ENCODE measurements around the gene SNRPE.
A peak's percentile ranks its signal among the peaks of the same experiment; 100 is the strongest.
"Not testable (repeated sequence)": the region's sequence is repeated elsewhere in the genome, so short reads cannot be mapped to it uniquely, and the experiment has no call there.

The SNRPE gene

GRCh38 chr1:203835476-203835875 is 25.9 kb upstream of the SNRPE start:
- TF ChIP-seq ZFX (IDR thresholded peaks at IDR 0.05) = no peak
- TF ChIP-seq CTCF (conservative IDR thresholded peaks at IDR 0.05) = peak; percentile 24
- no peak overlapping the region for H3K27ac ChIP-seq

- TF ChIP-seq CTCF (conservative IDR thresholded peaks at IDR 0.05) (no peak; the same call in 1 of the 2 replicates), ZFX (IDR thresholded peaks at IDR 0.05) (no peak)
Observed at GRCh38 chr1:203839081-203839480, 22.3 kb upstream of the SNRPE start.

GRCh38 chr1:203840208-203840808 is 21.1 kb upstream of the SNRPE start:
- TF ChIP-seq ZFX (IDR thresholded peaks at IDR 0.05) (no peak), CTCF (conservative IDR thresholded peaks at IDR 0.05) (no peak)
- no peak overlapping the region for H3K27ac ChIP-seq

More at GRCh38 chr1:203839081-203839480, 22.3 kb upstream of the SNRPE start:
- peak overlapping the region; percentile 66 for H3K27ac ChIP-seq

- TF ChIP-seq CTCF (conservative IDR thresholded peaks at IDR 0.05) (no peak), ZFX (IDR thresholded peaks at IDR 0.05) (no peak)
- no peak overlapping the region for H3K27ac ChIP-seq
Observed at GRCh38 chr1:203842559-203842876, 18.9 kb upstream of the SNRPE start.

DNA sequence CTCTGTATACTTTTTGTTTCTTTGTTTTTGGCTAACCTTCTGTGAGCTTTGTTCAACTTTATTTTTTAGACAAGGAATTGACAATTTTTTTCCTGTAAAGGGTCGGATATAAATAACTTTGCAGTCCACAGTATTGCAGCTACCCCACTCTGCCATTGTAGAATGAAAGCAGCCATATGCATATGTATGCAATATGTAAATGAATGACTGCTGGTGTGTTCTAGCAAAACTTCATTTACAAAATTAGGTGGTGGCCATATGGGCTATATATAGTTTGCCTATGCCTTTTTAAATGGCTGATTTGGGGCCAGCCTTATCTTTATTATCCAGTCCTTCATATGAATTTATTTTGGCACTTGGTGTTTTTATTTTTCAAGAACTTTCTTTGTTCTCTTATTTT is 18.0 kb upstream of the SNRPE start:
- TF ChIP-seq ZFX (IDR thresholded peaks at IDR 0.05) (no peak), CTCF (conservative IDR thresholded peaks at IDR 0.05) (no peak)
- no peak overlapping the region for H3K27ac ChIP-seq

- H3K27ac ChIP-seq = not testable (repeated sequence)
Observed at GRCh38 chr1:203853112-203853511, 8.3 kb upstream of the SNRPE start.

DNA sequence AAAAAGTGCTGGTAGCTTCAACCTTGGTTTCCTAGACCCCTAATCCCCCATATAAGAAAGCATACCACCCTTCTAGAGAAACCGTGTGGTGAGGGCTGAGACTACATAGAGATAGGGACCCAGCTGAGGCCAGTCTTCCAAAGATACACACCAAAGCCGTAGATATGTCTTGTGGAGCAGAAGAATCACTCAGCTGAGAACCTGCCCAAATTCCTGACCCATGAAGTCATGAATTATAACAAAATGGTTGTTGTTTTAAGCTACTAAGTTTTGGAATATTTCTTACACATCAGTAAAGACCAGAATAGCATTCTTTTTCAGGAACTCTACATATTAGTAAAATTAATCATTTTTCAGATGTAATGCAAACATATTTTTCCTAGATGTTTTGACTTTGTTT is 3.3 kb upstream of the SNRPE start:
- no peak overlapping the region for H3K27ac ChIP-seq
- TF ChIP-seq ZFX (IDR thresholded peaks at IDR 0.05) (no peak), CTCF (conservative IDR thresholded peaks at IDR 0.05) (no peak)

- TF ChIP-seq ZFX (IDR thresholded peaks at IDR 0.05) (no peak), CTCF (conservative IDR thresholded peaks at IDR 0.05) (no peak)
Observed at GRCh38 chr1:203858975-203859374, 2.4 kb upstream of the SNRPE start.

More at GRCh38 chr1:203858975-203859374, 2.4 kb upstream of the SNRPE start:
- no peak overlapping the region for H3K27ac ChIP-seq
